NCI-H146 (cell line): ENCODE data around the gene SSX5.
"Not testable (repeated sequence)": the region's sequence is repeated elsewhere in the genome, so short reads cannot be mapped to it uniquely, and the experiment has no call there.

Experiments
- DNase-seq: peaks from one replicate; lab custom pipeline; 2025; lab: John Stamatoyannopoulos, UW

Gene SSX5

GRCh38 chrX:48196745-48197201, at the start of gene SSX5:
Gene SSX5 (minus strand): TSS chrX:48196795. CDS start chrX:48195358, 1,437 bp downstream.
- no peak for DNase-seq

GRCh38 chrX:48224196-48224595, 27.6 kb upstream of the SSX5 start:
- not testable (repeated sequence) for DNase-seq

- DNase-seq = not testable (repeated sequence)
These were observed 17.7 kb upstream of the SSX5 start for GRCh38 chrX:48214341-48214740.

- not testable (repeated sequence) for DNase-seq
These were observed 6.6 kb downstream of the SSX5 start for GRCh38 chrX:48190024-48190423.

- DNase-seq = not testable (repeated sequence)
These were observed 14.7 kb downstream of the SSX5 start for GRCh38 chrX:48181882-48182281.

- no peak for DNase-seq
These were observed 15.8 kb downstream of the SSX5 start for GRCh38 chrX:48180811-48181210.

- DNase-seq = no peak
These were observed 16.9 kb downstream of the SSX5 start for GRCh38 chrX:48179691-48180090.

- DNase-seq = not testable (repeated sequence)
These were observed 30.3 kb downstream of the SSX5 start for GRCh38 chrX:48166322-48166721.

GRCh38 chrX:48165241-48165640, 31.4 kb downstream of the SSX5 start:
- no peak for DNase-seq

- DNase-seq = no peak
These were observed 40.6 kb downstream of the SSX5 start for GRCh38 chrX:48156014-48156413.

GRCh38 chrX:48154796-48155195, 41.8 kb downstream of the SSX5 start:
- no peak for DNase-seq

GRCh38 chrX:48153769-48154168, 42.8 kb downstream of the SSX5 start:
- no peak for DNase-seq

GRCh38 chrX:48142697-48143096, 53.9 kb downstream of the SSX5 start:
- DNase-seq = not testable (repeated sequence)

- DNase-seq = not testable (repeated sequence)
These were observed 54.6 kb downstream of the SSX5 start for GRCh38 chrX:48141810-48142508.

- DNase-seq = not testable (repeated sequence)
These were observed 57.5 kb downstream of the SSX5 start for GRCh38 chrX:48139076-48139475.
